HCT116 (cell line): ENCODE data around the gene PDE9A. TPM values are rescaled to one million over a fixed set of nuclear protein-coding genes. Genes with fewer than 3 reads are reported as not detected.

ENCODE experiments used
- ATAC-seq: fragments of 200-7000 bp; cut with Tn5 transposase; 2 replicates; pipeline ENCODE4 v1.9.1; 2020; ENCODE audit warnings: mild to moderate bottlenecking, moderate library complexity
- BruUV-seq: library from RNA; stranded (reverse); fragments of 400-500 nt; replicated peaks from 2 replicates; lab custom pipeline; 2021; lab: Mats Ljungman, UMichigan
- CTCF ChIA-PET: fragments of 300-600 bp; sonication (Branson Sonifier 250); formaldehyde crosslinking; loops from one replicate; lab custom pipeline; 2021; ENCODE audit warnings: antibody characterized with exemption; lab: Charles Lee
- POLR2A ChIA-PET: fragments of 300-600, 350-600 bp; sonication (Branson Sonifier 250); formaldehyde crosslinking; loops from one replicate; lab custom pipeline; 2021; ENCODE audit warnings: antibody characterized with exemption; lab: Charles Lee
- RAD21 ChIA-PET, 2 experiments: fragments of 300-600 bp; sonication (Branson Sonifier 250); formaldehyde crosslinking; loops; one replicate each; lab custom pipeline; 2023; ENCODE audit warnings: low total read pairs in 2 of 2; ENCODE audit not compliant: uncharacterized antibody in 2 of 2, unreplicated experiment in 2 of 2, low non-redundant PET in 1 of 2; lab: Charles Lee
- DNase-seq: peaks from one replicate; pipeline ENCODE4 v3.0.0-alpha.2; 2010; ENCODE audit warnings: low read depth, low spot score
- H2AFZ ChIP-seq: fragments of 200-600 bp; shearing (Covaris generic), sonication (generic); 2 replicates; pipeline ENCODE4 v1.6.1; 2017; ENCODE audit warnings: low read depth, mixed run types, mixed read lengths, antibody characterized with exemption, low read length; ENCODE audit not compliant: poor library complexity, severe bottlenecking
- H3K27ac ChIP-seq: 2 replicates; pipeline ENCODE4 v1.5.1; 2012; ENCODE audit warnings: low read depth, low read length
- H3K27me3 ChIP-seq: fragments of 200-600 bp; sonication (generic); 2 replicates; pipeline ENCODE4 v1.6.1; 2016; ENCODE audit warnings: mixed run types, low read length, mixed read lengths; ENCODE audit not compliant: insufficient read depth
- H3K36me3 ChIP-seq, 2 experiments: fragments of 200-500 bp in 1 of 2; fragments of 200-600 bp in 1 of 2; sonication (Bioruptor generic) in 1 of 2; sonication (generic) in 1 of 2; 2 replicates each; pipeline versions ENCODE4 v1.5.1 to v1.6.1; 2014 to 2016; ENCODE audit warnings: low read length in 2 of 2, inconsistent platforms in 1 of 2, mixed read lengths in 1 of 2, mixed run types in 1 of 2; ENCODE audit not compliant: insufficient read depth in 2 of 2, control insufficient read depth in 1 of 2
- H3K4me1 ChIP-seq, 2 experiments: fragments of 200-600 bp in 1 of 2; sonication (generic) in 1 of 2; 2 replicates each; pipeline versions ENCODE4 v1.5.1 to v1.6.1; 2012 to 2017; ENCODE audit warnings: low read length in 2 of 2, inconsistent platforms in 1 of 2, mild to moderate bottlenecking in 1 of 2, mixed read lengths in 1 of 2, mixed run types in 1 of 2, moderate library complexity in 1 of 2; ENCODE audit not compliant: insufficient read depth in 2 of 2, control insufficient read depth in 1 of 2
- H3K4me2 ChIP-seq: fragments of 200-600 bp; sonication (generic); 2 replicates; pipeline ENCODE4 v1.6.1; 2017; ENCODE audit warnings: mixed run types, low read length, mixed read lengths
- H3K4me3 ChIP-seq, 2 experiments: fragments of 200-600 bp in 1 of 2; sonication (generic) in 1 of 2; replicated peaks in 1 of 2; 2 replicates each; pipeline ENCODE4 v1.5.1; 2011 to 2016; ENCODE audit warnings: low read length in 2 of 2, control low read depth in 1 of 2, low read depth in 1 of 2, mild to moderate bottlenecking in 1 of 2, mixed read lengths in 1 of 2, mixed run types in 1 of 2
- H3K79me2 ChIP-seq: fragments of 200-600 bp; sonication (generic); 2 replicates; pipeline ENCODE4 v1.6.1; 2017; ENCODE audit warnings: mild to moderate bottlenecking, mixed run types, low read length, moderate library complexity, mixed read lengths; ENCODE audit not compliant: insufficient read depth
- H3K9ac ChIP-seq: fragments of 200-600 bp; sonication (generic); 2 replicates; pipeline ENCODE4 v1.6.1; 2016; ENCODE audit warnings: low read length, mixed read lengths
- H3K9me2 ChIP-seq: fragments of 200-600 bp; sonication (generic), shearing (Covaris generic); 2 replicates; pipeline ENCODE4 v1.6.1; 2017; ENCODE audit warnings: mixed run types, mild to moderate bottlenecking, moderate library complexity; ENCODE audit not compliant: insufficient read depth
- H3K9me3 ChIP-seq, 2 experiments: fragments of 200-500 bp in 1 of 2; fragments of 200-600 bp in 1 of 2; sonication (Bioruptor generic) in 1 of 2; sonication (generic) in 1 of 2; 2 replicates each; pipeline ENCODE4 v1.6.1; 2014 to 2017; ENCODE audit warnings: low read length in 2 of 2, mixed read lengths in 2 of 2, inconsistent platforms in 1 of 2, low read depth in 1 of 2, mild to moderate bottlenecking in 1 of 2, mixed run types in 1 of 2, moderate library complexity in 1 of 2; ENCODE audit not compliant: control insufficient read depth in 1 of 2, insufficient read depth in 1 of 2
- H4K20me1 ChIP-seq: fragments of 200-600 bp; sonication (generic), shearing (Covaris generic); 2 replicates; pipeline ENCODE4 v1.6.1; 2017; ENCODE audit warnings: mixed run types, mild to moderate bottlenecking, moderate library complexity; ENCODE audit not compliant: insufficient read depth
- CBX3 ChIP-seq: IDR thresholded peaks from 2 replicates; pipeline ENCODE4 v1.6.1; 2012; ENCODE audit warnings: low read depth
- CEBPB ChIP-seq: IDR thresholded peaks from 2 replicates; pipeline ENCODE4 v1.6.1; 2012; ENCODE audit warnings: low read depth
- CTCF ChIP-seq, 3 experiments: fragments of 200-600 bp in 1 of 3; sonication (generic) in 1 of 3; IDR thresholded peaks in 2 of 3; conservative IDR thresholded peaks in 1 of 3; 2 replicates each; pipeline ENCODE4 v1.5.1; 2012 to 2017; ENCODE audit warnings: low read depth in 2 of 3, low read length in 2 of 3, antibody characterized with exemption in 1 of 3, borderline replicate concordance in 1 of 3, control low read depth in 1 of 3, mild to moderate bottlenecking in 1 of 3, mixed read lengths in 1 of 3, mixed run types in 1 of 3, moderate library complexity in 1 of 3; ENCODE audit not compliant: insufficient read depth in 1 of 3
- EGR1 ChIP-seq: IDR thresholded peaks from 2 replicates; pipeline ENCODE4 v1.6.1; 2012; ENCODE audit warnings: low read depth
- EZH2 ChIP-seq: fragments of 200-600 bp; sonication (generic); IDR thresholded peaks from 2 replicates; pipeline ENCODE4 v1.6.1; 2017; ENCODE audit warnings: antibody characterized with exemption, mixed run types
- EZH2phosphoT487 ChIP-seq: fragments of 200-600 bp; IDR thresholded peaks from 2 replicates; pipeline ENCODE4 v1.6.1; 2018; ENCODE audit warnings: antibody characterized with exemption, borderline replicate concordance
- FOSL1 ChIP-seq: IDR thresholded peaks from 2 replicates; pipeline ENCODE4 v1.6.1; 2012; ENCODE audit warnings: low read depth
- JUND ChIP-seq: IDR thresholded peaks from 2 replicates; pipeline ENCODE4 v1.6.1; 2012
- MAX ChIP-seq: IDR thresholded peaks from 2 replicates; pipeline ENCODE4 v1.6.1; 2012
- POLR2A ChIP-seq: IDR thresholded peaks from 2 replicates; pipeline ENCODE4 v1.7.0; 2011; ENCODE audit warnings: borderline replicate concordance; ENCODE audit not compliant: insufficient read depth, insufficient read length; ENCODE audit errors: extremely low read depth
- POLR2AphosphoS5 ChIP-seq: IDR thresholded peaks from 2 replicates; pipeline ENCODE4 v1.6.1; 2011; ENCODE audit warnings: mild to moderate bottlenecking, low read depth, low read length, moderate library complexity
- RAD21 ChIP-seq: IDR thresholded peaks from 2 replicates; pipeline ENCODE4 v1.6.1; 2012; ENCODE audit warnings: low read depth, mild to moderate bottlenecking
- REST ChIP-seq: IDR thresholded peaks from 2 replicates; pipeline ENCODE4 v1.6.1; 2012; ENCODE audit warnings: low read depth
- SRF ChIP-seq: IDR thresholded peaks from 2 replicates; pipeline ENCODE4 v1.6.1; 2012; ENCODE audit warnings: low read depth
- TCF7L2 ChIP-seq: IDR thresholded peaks from 2 replicates; pipeline ENCODE4 v1.7.0; 2011; ENCODE audit warnings: borderline replicate concordance, inconsistent platforms; ENCODE audit not compliant: insufficient read depth, insufficient read length; ENCODE audit errors: extremely low read depth
- YY1 ChIP-seq: IDR thresholded peaks from 2 replicates; pipeline ENCODE4 v1.6.1; 2011; ENCODE audit warnings: low read length, low read depth, moderate library complexity, mild to moderate bottlenecking; ENCODE audit not compliant: insufficient replicate concordance; ENCODE audit errors: extremely low read depth
- ZFX ChIP-seq: fragments of 450-650 bp; IDR thresholded peaks from 2 replicates; pipeline ENCODE4 v1.6.1; 2017
- ZNF274 ChIP-seq: fragments of 200-500 bp; sonication (Bioruptor generic); IDR thresholded peaks from 2 replicates; pipeline ENCODE4 v1.6.1; 2014; ENCODE audit warnings: mild to moderate bottlenecking, low read depth, low read length, inconsistent platforms
- intact Hi-C: fragments of 100-400 bp; cut with micrococcal nuclease; formaldehyde crosslinking; loops from 2 replicates; pipeline ENCODE4 v1.10.0; 2022
- total RNA-seq: library from RNA; stranded (reverse); gene quantifications from one replicate; pipeline ENCODE4 v1.2.1, GENCODE V29; 2021; ENCODE audit not compliant: unreplicated experiment

PDE9A gene
- total RNA-seq, 1 experiment from 2014 or later: 31.4 TPM

GRCh38 chr21:42739061-42739931 is 85.9 kb downstream of the PDE9A start:
- Histone ChIP-seq H3K27me3 (no peaks in the 10 kb centered on the region), H3K36me3 (peaks cover 0 to under 1% of the 10 kb centered on the region in 2 experiments; a peak in 1 of 4 replicates), H3K27ac (no peak overlapping the region), H3K4me3 (no peak overlapping the region), H3K4me2 (no peak overlapping the region), H4K20me1 (no peaks in the 10 kb centered on the region), H2AFZ (no peak overlapping the region), H3K9me3 (no peaks in the 10 kb centered on the region), H3K79me2 (no peaks in the 10 kb centered on the region), H3K9ac (no peak overlapping the region), H3K4me1 (no peaks in the 10 kb centered on the region), H3K9me2 (no peaks in the 10 kb centered on the region)
- ChIA-PET CTCF (no interaction called here), RAD21 (no interaction called here), POLR2A (no interaction called here)
- BruUV-seq: no TSS peak
- DNase-seq: no peak
- intact Hi-C loops: no loop called here
- ATAC-seq: no peak
- TF ChIP-seq EZH2: no peak
- no peak for TF ChIP-seq MAX
- TF ChIP-seq CTCF (IDR thresholded peaks at IDR 0.05 in 2 of 3, conservative IDR thresholded peaks at IDR 0.05 in 1 of 3; ENCODE audit: borderline replicate concordance in 1 of 3, insufficient read depth in 1 of 3, low read depth in 2 of 3, low read length in 2 of 3): no peak
- TF ChIP-seq POLR2AphosphoS5: no peak
- no peak for TF ChIP-seq CEBPB
- no peak for TF ChIP-seq EGR1
- no peak for TF ChIP-seq CBX3
- TF ChIP-seq JUND: no peak
- TF ChIP-seq FOSL1: no peak
- no peak for TF ChIP-seq POLR2A
- no peak for TF ChIP-seq RAD21
- no peak for TF ChIP-seq TCF7L2
- no peak for TF ChIP-seq EZH2phosphoT487
- TF ChIP-seq YY1: no peak
- no peak for TF ChIP-seq REST
- no peak for TF ChIP-seq ZFX
- no peak for TF ChIP-seq ZNF274
- no peak for TF ChIP-seq SRF
